ENCODE results near the gene SERBP1.

DNA sequence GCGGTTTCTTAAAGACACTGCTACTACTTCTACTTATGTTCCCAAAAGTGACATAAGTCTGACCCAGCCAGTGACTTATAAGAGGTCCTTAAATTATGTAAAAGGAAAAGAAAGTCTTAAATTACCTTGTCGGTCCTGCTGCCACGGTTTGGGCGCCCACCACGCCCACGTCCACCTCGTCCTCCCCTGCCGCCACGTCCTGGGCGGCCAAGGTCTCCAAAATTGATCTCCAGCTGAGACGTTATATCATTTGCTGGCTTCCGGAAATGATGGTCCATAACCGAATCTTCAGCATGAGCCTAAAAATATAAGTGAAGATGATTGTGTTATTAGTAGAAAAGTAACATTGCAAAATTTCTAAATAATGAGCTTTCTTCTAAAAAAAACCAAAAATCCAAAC lies 15.2 kb downstream of the SERBP1 start:
- TF ChIP-seq EZH2phosphoT487 (IDR thresholded peaks at IDR 0.05; ENCODE audit: borderline replicate concordance), result no peak
- TF ChIP-seq POLR2AphosphoS5 (IDR thresholded peaks at IDR 0.05; ENCODE audit: low read depth, low read length), result no peak
- no peak for TF ChIP-seq YY1 (IDR thresholded peaks at IDR 0.05; ENCODE audit: extremely low read depth, insufficient replicate concordance, low read depth, low read length)
- TF ChIP-seq, protein P1, sequence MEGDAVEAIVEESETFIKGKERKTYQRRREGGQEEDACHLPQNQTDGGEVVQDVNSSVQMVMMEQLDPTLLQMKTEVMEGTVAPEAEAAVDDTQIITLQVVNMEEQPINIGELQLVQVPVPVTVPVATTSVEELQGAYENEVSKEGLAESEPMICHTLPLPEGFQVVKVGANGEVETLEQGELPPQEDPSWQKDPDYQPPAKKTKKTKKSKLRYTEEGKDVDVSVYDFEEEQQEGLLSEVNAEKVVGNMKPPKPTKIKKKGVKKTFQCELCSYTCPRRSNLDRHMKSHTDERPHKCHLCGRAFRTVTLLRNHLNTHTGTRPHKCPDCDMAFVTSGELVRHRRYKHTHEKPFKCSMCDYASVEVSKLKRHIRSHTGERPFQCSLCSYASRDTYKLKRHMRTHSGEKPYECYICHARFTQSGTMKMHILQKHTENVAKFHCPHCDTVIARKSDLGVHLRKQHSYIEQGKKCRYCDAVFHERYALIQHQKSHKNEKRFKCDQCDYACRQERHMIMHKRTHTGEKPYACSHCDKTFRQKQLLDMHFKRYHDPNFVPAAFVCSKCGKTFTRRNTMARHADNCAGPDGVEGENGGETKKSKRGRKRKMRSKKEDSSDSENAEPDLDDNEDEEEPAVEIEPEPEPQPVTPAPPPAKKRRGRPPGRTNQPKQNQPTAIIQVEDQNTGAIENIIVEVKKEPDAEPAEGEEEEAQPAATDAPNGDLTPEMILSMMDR (IDR thresholded peaks at IDR 0.05 in 2 of 3, conservative IDR thresholded peaks at IDR 0.05 in 1 of 3; ENCODE audit: borderline replicate concordance in 1 of 3, insufficient read depth in 1 of 3, low read depth in 2 of 3, low read length in 2 of 3), result no peak
- no peak for TF ChIP-seq POLR2A (IDR thresholded peaks at IDR 0.05; ENCODE audit: borderline replicate concordance, extremely low read depth, insufficient read depth, insufficient read length)
- no peak for TF ChIP-seq EZH2 (IDR thresholded peaks at IDR 0.05)
- TF ChIP-seq EGR1 (IDR thresholded peaks at IDR 0.05; ENCODE audit: low read depth), result no peak
- TF ChIP-seq CEBPB (IDR thresholded peaks at IDR 0.05; ENCODE audit: low read depth), result no peak
- no peak for TF ChIP-seq SRF (IDR thresholded peaks at IDR 0.05; ENCODE audit: low read depth)
- no peak for TF ChIP-seq ZNF274 (IDR thresholded peaks at IDR 0.05; ENCODE audit: low read depth, low read length)
- TF ChIP-seq SIN3A (IDR thresholded peaks at IDR 0.05; ENCODE audit: low read depth), result no peak
- TF ChIP-seq, protein P2, sequence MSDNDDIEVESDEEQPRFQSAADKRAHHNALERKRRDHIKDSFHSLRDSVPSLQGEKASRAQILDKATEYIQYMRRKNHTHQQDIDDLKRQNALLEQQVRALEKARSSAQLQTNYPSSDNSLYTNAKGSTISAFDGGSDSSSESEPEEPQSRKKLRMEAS (IDR thresholded peaks at IDR 0.05), result no peak
- no peak for TF ChIP-seq SP1 (IDR thresholded peaks at IDR 0.05; ENCODE audit: low read depth)
